T1000 (cell line): Measurements from ENCODE around the gene SPDYE2B.
"Not testable (repeated sequence)": the region's sequence is repeated elsewhere in the genome, so short reads cannot be mapped to it uniquely, and the experiment has no call there.

ENCODE experiments used
- DNase-seq: peaks from one replicate; lab custom pipeline; 2025; ENCODE audit warnings: mixed read lengths; lab: John Stamatoyannopoulos, UW

The SPDYE2B gene

GRCh38 chr7:102643404-102643803, 6.7 kb upstream of the SPDYE2B start:
- not testable (repeated sequence) for DNase-seq

DNA sequence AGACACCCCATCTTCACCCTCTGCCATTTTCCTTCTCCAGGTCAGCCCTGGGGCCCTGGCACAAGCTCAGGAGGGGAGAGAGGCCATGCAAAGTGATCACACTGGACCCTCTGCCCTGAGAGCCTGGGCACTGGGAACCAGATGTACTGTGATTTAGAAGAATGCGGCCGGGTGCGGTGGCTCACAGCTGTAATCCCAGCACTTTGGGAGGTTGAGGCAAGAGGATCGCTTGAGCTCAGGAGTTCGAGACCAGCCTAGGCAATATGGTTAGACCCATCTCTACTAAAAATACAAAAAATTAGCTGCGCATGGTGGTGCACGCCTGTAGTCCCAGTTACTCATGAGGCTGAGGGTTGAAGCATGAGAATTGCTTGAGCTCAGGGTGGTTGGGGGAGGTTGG, 2.3 kb upstream of the SPDYE2B start:
- DNase-seq: not testable (repeated sequence)

- DNase-seq: not testable (repeated sequence)
Measured at GRCh38 chr7:102664765-102665164, 14.6 kb downstream of the SPDYE2B start.

GRCh38 chr7:102666850-102667249, 16.7 kb downstream of the SPDYE2B start:
- DNase-seq: not testable (repeated sequence)

- not testable (repeated sequence) for DNase-seq
Measured at GRCh38 chr7:102667523-102667922, 17.4 kb downstream of the SPDYE2B start.

DNA sequence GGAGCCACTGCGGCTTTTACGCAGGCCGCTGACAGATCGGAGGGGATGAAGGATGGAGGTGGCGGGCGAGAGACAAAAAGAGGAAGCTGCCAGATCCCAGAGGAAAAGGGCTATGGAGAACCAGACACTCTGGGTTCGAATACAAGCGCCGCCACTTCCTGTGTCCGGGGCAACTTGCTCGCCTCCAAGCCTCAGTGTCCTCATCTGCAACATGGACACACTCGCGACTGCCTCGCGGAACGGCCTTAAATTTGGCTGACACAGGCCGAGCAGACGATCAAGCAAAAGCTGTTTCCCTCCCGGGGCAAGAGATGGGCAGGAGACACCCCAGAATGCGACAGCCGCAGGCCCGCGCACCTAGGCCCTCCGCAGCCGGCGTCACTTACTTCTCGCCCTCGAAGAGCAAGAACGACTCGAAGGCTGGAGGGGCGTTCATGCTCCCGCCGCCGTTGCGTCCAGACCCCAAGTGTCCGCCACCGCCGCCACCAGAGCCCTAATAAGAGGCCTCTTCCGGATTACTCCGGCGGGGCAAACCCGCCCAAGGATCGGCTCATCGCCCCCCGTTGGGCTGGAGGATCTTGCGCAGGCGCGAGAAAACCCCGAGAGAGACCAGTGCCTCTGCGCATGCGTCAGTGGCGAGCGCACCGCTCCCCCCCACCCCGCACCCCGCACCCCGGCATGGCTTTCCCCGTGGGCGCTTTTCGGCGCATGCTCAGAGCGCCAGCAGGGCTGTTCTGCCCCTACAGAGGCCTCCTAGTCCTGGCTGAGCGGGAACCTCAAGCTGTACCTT, 21.2 kb downstream of the SPDYE2B start, which contains the start of gene POLR2J2:
POLR2J2 (minus strand) TSS at position 498 of the 790 bp plus-strand sequence; CDS start at position 436, 62 bp downstream.
- not testable (repeated sequence) for DNase-seq

GRCh38 chr7:102671956-102672307, 21.8 kb downstream of the SPDYE2B start:
- not testable (repeated sequence) for DNase-seq

DNA sequence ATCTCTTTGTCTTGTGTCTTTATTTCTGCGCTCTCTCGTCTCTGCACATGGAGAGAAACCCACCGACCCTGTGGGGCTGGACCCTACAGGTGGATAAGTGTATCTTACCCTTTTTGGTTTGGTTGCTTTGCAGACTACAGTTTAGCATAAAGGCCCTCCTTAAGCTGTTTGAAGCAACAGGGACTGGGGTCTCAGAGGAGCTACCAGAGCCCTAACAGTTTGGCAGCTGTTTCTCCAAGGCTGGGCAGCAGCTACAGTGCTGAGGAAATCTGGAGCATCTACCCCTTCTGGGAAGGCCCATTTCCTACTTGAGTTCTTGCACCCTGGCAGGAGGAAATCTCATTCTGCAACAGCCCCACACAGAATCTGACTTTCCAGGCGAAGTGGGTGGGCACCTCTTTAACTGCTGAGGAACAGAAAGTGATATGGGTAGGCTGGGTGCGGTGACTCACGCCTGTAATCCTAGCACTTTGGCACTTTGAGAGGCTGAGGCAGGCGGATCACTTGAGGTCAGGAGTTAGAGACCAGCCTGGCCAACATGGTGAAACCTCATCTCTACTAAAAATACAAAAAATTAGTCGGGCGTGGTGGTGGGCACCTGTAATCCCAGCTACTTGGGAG, 23.4 kb downstream of the SPDYE2B start:
- DNase-seq: not testable (repeated sequence)

DNA sequence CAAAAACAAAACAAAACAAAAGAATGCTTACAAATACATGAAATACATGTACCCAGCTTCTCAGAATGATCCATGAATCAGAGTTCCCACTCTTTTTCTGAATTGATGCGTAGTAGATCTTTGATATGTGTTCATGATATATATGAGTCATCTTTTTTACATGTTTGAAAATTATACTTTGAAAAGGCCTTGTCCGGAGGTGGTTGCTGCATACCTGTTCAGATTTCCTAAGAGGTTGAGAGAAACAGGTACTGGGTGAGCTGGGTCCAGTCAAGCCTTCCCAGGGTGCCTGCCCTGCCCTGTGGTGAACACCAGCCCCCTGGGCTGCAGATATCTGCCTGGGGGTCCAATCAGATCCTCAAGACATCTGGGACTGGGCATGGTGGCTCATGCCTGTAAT, 25.4 kb downstream of the SPDYE2B start:
- not testable (repeated sequence) for DNase-seq

DNA sequence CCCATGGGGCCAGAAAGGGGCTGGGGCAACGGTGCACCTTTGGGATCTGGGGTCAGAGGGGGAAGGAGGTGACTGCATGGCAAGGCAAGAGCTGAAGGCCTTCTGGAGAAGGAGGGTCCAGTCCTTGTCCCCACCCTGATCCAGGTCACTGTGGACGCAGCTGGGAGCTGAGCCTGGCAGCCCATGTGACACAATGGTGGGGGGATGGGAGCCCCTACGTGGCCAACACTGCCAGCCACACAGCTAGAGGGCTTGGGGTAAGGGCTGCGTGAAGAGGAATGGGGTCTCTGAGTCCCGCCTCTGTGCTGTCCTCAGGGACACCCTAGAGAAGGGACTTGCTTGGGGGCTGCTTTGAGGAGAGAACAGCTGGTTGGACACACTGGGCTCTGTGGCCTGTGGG, 30.7 kb downstream of the SPDYE2B start:
- not testable (repeated sequence) for DNase-seq

GRCh38 chr7:102682560-102682959, 32.4 kb downstream of the SPDYE2B start:
- DNase-seq: not testable (repeated sequence)

DNA sequence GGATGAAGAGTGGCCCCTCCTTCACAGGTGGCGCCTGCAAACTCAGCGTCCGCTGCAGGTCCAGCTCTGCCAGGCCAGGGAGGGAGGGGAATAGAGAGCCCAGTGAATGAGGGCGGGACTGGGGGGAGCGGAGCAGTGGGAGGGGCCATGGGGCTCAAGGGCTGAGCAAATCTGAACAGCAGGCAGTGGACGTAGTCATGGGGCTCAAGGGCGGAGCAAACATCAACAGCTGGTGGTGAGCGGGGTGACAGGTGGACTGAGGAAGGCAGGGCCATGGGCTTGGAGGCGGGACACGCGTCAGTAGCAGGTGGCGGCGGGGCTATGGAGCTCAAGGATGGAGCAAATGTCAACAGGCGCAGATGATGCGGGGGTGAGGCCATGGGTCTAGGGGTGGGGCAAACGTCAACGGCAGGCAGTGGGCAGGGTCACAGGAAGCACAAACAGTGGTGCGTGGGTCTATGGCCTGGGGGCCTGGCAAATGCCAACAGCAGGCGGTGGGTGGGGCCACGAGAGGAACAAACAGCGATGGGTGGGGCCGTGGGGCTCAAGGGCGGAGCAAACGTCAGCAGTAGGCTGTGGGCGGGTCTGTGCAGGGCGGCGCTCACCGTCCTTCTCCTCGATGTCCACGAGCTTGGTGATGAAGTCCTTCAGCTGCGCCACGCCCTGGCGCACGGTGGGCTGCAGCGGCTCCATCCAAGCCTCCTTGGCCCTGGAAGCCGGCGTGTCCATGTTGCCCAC, 38.3 kb downstream of the SPDYE2B start:
- DNase-seq: not testable (repeated sequence)

DNA sequence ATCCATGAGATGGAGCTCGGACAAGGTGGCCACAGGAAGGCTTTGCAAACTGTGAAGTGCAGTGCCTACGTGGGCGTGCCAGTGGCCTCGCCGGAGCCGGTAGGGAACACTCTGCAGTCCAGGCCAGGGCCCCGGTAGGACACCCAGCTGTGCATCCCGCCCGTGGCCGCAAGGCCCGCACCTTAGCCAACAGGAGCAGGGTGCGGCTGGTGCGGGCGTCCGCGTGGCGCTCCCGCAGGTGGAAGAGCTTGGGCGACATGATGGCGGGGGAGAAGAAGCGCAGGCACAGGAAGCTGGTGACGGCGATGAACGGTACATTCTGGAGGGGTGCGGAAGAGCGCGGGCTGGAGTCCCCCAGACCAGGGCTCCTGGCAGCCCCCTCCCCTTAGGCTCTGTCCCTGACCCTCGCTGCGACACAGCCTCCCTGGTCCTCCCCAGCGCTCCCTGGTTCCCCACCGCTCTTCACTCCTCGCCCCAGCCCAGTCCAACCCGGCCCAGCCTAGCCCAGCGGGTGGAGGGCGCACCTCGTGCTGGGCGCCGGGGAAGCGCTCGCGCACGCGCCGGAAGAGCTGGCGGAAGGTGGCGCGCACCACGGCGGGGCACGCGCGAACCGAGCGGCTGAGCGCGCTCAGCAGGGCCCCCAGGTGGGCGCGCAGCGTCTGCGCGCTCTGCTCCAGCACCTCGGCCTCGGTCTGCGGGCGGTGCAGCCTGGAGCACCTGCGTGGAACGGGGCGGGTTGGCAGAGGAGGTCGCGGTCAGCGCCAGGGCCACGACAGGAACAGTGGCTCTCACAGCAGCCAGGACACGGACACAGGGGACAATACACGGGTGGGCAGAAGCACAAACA, 39.5 kb downstream of the SPDYE2B start:
- DNase-seq: not testable (repeated sequence)

- DNase-seq: not testable (repeated sequence)
Measured at GRCh38 chr7:102690602-102691001, 40.5 kb downstream of the SPDYE2B start.

DNA sequence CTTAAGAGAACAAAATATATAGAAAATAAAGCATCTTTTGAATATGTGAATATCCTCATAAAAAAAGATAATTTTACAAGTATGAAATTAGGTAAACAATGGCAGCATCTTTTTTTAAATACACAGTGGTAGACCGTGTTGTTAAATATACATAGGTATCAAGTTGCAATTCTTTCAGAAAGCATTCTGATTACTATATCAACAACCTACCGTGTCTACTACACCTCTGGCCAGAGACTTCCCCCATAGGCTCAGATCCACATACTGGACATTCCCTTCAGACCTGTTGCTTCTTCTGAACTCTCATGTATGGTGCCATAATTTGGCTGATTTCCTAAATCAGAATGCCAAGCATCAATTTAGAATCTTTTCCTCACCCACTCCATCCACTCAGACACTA, 43.9 kb downstream of the SPDYE2B start:
- DNase-seq: not testable (repeated sequence)

DNA sequence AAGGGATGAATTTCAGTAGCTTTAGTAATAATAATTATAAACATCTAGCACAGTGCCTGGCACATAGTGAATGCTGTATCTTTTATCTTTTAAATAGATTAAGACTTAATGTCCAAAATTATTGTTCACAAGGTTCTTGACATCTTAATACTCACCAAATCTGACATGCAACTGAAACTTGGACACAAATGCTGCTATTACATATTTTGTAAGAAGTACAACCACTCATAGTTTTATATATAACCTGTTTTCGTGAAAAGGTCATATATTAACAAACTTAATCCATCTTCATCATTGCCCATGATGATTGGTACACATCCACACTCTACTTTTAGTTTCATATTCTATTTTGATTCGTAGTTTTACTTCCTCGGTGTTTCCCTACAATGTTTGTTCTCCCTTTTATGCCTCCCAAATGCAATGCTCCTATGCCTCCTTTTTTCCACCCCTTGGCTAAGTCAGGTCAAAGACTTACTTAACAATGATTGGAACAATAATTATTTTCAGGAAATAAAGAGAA, 45.0 kb downstream of the SPDYE2B start:
- not testable (repeated sequence) for DNase-seq

DNA sequence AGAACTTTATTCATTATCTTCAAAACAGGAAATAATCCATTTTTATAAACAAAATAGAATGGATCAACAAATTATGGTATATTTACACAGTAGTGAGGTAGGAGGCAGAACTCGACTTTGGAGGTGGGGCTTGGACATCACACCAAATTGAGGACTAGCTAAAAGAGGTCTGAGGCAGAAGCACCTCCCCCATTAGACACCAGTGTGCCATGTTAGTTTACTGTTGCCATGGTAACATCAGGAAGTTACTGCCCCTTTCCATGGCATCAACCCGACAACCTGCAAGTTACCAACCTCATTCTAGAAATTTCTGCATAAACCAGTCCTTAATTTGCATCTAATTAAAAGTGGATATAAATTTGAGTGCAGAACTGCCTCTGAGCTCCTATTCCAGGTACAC, 45.9 kb downstream of the SPDYE2B start:
- DNase-seq: not testable (repeated sequence)

DNA sequence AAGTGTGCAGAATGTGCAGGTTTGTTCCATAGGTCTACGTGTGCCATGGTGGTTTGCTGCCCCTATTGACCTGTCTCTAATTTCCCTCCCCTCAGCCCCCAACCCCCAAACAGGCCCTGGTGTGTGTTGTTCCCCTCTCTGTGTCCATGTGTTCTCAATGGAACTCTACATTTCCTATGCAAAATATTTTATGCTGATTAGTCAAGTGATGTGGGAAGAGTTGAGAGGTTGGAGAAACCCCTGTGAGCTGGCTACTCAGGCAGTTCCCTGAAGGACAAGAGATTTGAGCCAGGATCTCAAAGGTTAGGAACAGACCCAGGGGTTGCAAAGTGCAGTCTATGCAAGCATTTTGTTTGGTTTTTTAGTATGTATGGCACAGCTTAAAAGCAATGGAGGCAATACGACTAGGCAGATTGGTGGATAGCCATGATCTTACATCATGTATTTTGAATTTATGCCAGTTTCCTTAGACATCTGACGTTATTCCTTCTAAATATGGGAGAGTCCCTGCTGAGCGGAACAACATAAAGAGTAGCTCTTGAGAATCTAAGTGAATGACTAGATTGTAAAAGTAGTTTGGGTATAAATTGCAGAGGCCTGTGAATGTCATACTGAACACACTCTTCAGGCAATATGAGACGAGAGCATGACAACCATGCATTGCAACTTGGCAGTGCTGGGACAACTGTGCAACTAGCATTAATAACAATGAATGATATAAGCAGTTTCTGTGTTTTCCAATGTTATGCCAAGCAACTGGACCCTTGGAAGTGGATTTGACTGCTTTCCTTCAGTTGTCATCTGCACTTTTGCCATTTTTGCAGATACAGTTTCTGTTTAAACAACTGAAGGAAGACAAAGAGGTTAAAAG, 47.8 kb downstream of the SPDYE2B start:
- not testable (repeated sequence) for DNase-seq

GRCh38 chr7:102698962-102699750, 49.0 kb downstream of the SPDYE2B start:
- DNase-seq: not testable (repeated sequence)
